Activated CD4-positive, alpha-beta T cell treated with anti-CD3 and anti-CD28 coated beads, Interleukin-2, Interleukin-4, amounts not matched to agents 100 ng/mL and 50 ng/mL, durations not matched to agents 16 hours and 8 hours (primary cell): ENCODE results near the gene TBX6.
"Not testable (repeated sequence)": the region's sequence is repeated elsewhere in the genome, so short reads cannot be mapped to it uniquely, and the experiment has no call there.

ENCODE experiments used
- DNase-seq: peaks from one replicate; pipeline ENCODE4 v3.0.0-alpha.2; 2020; ENCODE audit warnings: low spot score

TBX6 gene

DNA sequence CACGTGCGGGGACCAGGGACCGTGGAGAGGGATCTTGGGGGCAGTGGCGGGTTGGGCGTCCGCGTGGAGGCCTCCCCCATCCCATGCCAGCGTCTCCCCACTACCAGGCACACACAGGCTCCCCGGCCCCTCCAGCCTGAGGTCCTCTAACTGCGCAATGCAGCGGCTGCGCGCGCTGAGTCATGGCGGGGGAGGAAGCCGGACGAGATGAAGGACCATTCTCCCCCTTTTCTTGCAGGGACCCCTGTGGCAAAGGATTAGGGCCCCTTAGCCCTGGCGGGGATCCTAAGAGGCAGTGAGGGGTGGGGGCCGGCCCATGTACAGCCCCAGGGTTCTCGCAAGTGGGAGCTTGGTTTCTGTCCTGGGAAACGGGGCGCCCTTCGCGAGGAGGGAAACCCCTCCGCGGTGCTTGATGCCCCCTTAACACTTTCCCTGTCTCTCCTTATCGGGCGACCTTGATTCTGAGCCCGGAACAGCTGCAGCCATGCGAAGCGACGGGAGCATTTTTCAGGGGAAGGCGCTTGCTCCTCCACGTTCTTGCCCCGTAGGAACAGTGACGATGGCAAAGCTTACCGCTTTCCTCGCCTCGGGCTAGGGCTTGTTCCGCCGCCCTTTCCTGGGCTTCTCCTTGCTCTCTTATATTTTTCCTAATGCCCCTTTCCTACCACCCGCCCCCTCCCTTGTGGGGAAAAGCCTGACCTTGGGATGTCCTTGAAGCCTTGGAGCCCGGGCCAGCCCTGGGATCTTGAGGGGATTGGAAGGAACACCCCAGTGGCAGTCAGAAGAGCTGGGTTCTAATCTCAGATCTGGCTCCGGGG lies 25.6 kb downstream of the TBX6 start:
- no peak for DNase-seq

- DNase-seq = peak; percentile 97
These were observed 26.4 kb downstream of the TBX6 start, which contains the start of gene ALDOA for GRCh38 chr16:30065102-30065942. ALDOA (plus strand) TSS chr16:30065760; CDS start chr16:30066898, 1,138 bp downstream.

DNA sequence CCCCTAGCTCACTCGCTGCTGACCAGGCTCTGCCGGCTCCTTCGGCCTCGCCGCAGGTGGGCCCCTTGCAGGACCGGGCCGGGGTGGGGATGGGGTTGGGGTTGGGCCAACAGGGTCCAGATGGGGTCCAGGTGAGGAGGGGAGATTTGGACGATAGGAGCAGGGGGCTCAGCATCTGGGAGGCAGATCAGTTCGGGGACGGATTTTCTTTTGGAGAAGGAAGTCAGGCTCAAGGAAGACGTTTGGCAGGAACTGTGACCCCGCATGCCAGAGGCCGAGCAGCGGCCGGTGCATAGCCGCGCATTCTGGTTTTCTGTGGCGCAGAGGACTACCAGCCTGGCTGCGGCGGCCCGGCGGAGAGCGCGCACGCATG lies 27.0 kb downstream of the TBX6 start:
- no peak for DNase-seq

GRCh38 chr16:30063893-30064728 lies 27.6 kb downstream of the TBX6 start:
- peak; percentile 78 for DNase-seq

DNA sequence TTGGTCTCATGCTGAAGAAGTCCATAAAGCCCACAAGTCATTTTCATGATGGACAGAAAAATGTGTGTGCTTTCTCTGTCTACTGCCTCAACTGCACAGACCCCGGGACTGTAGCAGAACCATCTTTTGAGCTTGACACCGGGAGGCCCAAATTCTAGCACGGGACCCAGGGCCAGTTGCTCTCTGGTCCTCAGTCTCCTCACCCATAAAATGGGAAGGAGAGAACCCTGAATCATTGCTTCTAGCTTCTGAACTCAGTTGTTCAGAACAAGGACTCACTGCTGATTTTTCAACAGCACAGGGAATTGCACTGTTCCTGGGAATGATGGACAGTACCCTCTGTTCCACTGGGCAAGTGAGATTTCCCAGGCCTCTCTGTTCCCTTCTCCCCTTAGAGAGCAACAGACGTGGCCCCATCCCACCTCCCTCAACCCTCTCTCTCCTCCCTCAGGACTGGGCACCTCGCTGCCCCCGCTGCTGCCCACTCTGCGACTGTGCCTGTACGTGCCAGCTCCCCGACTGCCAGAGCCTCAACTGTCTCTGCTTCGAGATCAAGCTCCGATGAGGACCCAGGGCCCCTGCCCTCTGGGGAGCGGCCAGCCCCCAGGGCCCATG lies 28.3 kb downstream of the TBX6 start:
- no peak for DNase-seq

GRCh38 chr16:30060836-30061554 lies 30.7 kb downstream of the TBX6 start:
- DNase-seq = no peak

DNA sequence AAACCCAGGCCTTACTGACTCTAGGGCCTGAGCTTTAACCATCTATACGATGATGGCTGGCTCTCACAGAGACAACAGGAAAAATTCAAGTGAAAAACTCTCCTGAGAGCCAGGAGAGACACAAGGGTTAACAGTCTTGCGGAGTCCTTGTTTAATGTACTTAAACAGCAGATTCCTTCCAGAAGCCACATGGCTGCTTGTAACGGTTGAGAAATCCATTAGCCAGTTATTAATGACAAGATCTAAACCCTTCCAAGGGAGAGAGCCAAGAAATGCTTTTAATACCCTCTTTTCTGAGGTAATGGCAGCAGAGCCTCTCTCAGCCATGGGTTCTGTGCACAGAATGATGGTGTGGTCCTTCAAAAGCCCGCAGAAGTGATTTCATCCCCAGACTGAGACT lies 31.4 kb downstream of the TBX6 start:
- no peak for DNase-seq

GRCh38 chr16:30054959-30055553 lies 36.7 kb downstream of the TBX6 start:
- peak; percentile 55 for DNase-seq

DNA sequence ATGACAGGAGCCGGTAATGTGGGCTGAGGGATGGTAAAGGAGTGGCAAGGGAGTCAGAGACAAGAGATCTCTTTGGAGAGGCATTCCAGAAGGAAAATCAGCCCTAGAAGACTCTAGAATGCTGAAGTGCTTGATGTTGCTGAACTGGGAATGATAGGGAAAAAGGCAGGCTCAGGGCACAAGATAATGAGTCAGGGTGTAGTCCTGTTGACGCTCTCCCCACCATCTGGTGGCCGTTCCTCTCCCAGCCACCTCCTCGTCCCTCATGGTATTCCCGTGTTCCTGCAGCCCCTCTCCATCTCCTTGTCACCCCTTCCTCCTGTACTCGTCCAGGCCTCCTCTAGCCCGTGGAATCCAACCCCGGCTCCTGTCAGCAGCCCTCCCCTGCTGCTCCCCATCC lies 37.3 kb downstream of the TBX6 start:
- no peak for DNase-seq

DNA sequence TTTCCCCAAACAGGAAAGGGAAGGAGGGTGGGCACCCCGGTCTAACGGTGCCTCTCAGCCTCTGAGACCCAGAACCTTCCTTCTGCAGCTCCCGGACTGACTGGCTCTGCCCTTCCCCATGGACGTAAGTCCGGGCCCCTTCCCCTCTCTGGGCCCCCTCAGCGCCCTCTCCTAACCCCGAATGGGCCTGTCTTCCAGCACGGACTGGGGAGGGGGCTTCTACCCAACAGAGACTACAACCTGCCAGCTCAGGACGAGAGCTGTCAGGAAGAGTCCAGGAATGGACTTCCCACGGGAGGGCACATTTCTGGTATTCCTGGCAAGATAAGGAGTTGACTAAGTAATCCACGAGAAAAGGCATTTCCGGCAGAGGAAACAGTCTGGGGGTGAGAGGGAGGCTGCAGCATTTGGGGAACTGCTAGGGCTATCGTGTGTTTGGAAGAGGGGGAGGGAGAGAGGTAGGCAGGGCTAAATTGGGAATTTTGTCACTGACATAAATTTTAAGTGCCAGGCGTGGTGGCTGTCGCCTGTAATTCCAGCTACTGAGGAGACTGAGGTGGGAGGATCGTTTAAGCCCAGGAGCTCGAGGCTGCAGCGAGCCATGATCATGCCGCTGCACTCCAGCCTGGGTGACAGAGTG lies 38.2 kb downstream of the TBX6 start:
- no peak for DNase-seq

DNA sequence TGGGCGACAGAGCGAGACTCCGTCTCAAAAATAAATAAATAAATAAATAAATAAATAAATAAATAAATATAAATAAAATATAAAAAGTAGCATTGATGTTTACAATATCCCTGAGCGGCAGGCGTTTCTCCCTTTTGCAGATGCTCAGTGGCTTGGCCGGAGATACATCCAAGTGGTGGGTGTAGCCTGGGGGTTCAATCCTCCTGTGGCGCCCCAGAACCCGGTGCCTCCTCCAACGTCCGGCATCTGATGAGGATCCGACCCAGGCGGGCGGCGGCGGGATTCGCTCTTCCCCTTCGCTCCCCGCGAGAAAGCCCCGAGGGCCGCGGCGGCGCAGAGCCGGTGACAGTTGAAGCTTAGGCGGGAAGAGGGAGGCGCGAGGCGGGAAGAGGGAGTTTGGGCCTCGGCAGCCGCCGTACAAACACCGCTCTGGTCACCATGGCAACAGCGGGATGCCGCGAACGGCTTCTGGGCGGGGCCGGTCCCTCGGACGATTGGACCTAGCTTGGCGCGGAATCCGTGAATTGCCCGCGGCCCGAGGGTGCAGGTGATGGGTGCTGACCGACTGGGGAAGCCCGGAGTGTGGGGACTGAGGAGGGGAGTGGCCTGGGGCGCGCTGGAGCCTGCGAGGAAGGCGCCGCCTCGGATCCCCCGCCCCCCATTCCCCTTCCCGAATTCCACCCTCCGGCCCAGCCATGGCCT lies 38.9 kb downstream of the TBX6 start:
- DNase-seq = peak; percentile 94

- DNase-seq = no peak
These were observed 40.2 kb downstream of the TBX6 start for GRCh38 chr16:30051518-30051917.

- DNase-seq = no peak
These were observed 41.9 kb downstream of the TBX6 start for GRCh38 chr16:30049871-30050270.

GRCh38 chr16:30046588-30046987 lies 45.1 kb downstream of the TBX6 start:
- no peak for DNase-seq

GRCh38 chr16:30046178-30046577 lies 45.5 kb downstream of the TBX6 start:
- DNase-seq = no peak

DNA sequence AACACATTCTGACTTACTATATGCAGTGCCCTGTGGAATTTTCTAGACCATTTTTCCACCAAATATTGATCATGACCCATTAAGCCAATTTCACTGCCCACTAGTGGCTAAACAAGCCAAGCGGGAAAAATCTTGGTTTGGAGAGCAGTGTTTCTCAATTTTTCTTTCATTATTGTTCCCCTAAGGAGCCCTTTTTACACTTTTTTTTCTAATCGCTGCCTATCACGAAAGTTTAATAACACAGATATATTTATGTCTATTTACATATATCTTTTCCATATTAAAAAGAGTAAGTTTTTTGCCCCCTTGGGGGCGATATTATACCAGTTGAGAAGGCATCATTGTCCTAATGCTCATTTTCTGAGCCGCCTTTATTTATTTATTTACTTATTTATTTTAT lies 49.9 kb downstream of the TBX6 start:
- DNase-seq = no peak

GRCh38 chr16:30040690-30041089 lies 51.0 kb downstream of the TBX6 start:
- DNase-seq = not testable (repeated sequence)

DNA sequence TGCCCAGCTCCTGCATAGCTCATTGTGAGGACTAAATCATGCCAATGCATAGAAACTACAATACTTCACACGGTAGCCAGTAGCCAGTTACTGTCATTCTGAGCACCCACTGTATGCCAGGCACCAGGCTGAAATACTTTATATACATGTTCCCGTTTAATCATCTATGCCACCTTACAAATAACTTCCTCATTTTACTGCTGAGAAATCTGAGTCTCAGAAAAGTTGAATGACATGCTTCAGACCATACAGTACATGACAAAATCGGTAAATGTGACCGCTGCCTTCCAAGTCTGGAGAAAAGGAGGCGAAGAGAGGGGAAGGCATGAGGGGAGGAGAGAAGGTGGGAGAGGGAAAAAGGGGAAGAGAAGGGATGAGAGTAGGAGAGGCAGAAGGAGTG lies 51.5 kb downstream of the TBX6 start:
- DNase-seq = no peak
